HG03469 (cell line): ENCODE results near the gene GRIK4.
"Not testable (repeated sequence)": the region's sequence is repeated elsewhere in the genome, so short reads cannot be mapped to it uniquely, and the experiment has no call there.

ENCODE experiments used
- ATAC-seq: cut with Tn5 transposase; IDR thresholded peaks from one replicate; pipeline ENCODE4 v1.9.1; 2021; ENCODE audit warnings: mild to moderate bottlenecking, moderate library complexity, moderate number of reproducible peaks; ENCODE audit not compliant: unreplicated experiment

GRIK4 gene

DNA sequence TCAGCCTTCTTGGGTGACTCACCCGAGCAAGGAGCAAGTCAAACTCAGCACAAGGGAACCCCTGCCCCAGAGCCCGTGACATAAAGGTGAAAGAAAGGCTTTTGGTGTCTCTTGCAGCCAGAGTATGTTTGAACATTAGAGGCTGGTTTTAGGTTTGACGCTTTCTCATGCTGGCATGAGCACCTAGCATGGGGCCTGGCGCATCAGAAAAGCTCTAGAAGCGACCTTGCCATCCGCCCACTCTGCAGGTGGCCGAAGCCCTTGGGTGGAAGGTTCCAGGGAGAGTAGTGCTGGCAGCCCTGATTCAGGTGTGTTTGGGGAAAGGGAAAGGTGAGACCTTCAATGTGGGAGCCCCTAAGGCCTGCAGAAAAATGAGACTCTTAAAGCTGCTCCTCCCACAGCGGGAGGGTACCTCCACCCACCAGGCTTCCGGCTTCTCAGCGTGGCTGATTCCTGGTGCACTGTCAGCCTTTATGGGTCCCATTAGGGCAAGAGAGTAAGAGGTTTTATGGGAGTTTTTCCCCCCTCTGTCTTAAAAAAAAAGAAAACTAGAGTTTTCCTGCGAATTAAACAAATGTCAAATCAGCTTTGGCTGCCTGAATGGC is 88.4 kb downstream of the GRIK4 start:
- no peak for ATAC-seq

- no peak for ATAC-seq
Measured at GRCh38 chr11:120601536-120601935, 90.0 kb downstream of the GRIK4 start.

DNA sequence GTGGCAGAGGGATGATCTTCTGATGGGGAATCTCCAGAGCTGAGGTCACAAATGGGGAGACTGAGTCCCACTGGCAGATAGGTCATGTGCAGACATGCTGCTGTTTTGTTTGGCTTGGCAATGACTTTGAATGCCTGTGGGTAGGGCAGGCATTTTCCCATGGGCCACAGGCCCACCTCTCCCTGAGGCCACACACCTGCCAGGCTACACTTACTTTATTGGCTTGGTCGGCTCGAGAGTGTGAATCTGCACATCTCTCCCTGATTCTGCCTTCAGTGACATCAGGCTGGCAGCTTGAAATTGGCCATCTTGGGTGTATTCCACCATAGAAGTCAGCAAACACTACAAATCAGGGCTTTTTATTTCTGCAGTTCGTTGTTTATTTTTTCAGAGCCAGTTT is 91.5 kb downstream of the GRIK4 start:
- ATAC-seq = no peak

GRCh38 chr11:120605469-120605868 is 93.9 kb downstream of the GRIK4 start:
- no peak for ATAC-seq

DNA sequence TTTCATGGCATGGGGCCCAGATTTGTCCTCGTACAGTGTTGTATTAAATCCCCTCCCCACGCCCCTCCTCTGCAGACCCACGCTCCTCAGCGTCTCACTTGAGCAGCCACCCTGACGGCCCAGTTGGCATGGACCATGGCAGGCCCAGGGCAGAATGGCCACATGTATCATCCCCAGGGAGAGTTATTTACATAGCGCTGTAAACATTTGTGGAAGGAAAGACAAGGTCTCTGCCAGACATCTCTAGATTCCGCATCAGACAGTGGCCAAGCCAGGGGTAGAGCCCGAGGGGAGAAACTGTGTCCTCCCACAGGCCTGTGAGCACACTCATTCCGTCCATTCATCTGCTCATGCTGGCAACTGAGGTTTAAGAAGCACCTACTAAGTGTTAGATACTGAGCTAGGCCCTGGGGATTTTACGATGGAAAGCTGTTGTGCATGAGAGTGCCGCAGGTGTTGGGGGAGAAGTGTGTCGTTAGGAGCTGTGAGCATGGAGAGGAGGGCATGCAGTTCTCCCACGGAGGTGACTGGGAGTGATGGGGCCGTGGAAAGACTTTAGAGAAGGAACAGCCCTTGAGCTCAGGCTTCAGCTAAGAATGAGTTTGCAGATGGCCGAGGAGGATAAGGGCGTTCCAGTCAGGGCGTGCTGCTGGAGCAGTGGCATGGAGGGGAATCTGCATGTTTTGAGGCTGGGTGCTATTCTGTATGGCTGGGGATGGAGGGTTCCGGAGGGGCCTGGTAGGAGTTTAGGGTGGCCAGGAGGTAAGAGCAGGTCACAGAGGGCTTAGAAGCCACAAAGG is 94.9 kb downstream of the GRIK4 start:
- ATAC-seq = no peak

DNA sequence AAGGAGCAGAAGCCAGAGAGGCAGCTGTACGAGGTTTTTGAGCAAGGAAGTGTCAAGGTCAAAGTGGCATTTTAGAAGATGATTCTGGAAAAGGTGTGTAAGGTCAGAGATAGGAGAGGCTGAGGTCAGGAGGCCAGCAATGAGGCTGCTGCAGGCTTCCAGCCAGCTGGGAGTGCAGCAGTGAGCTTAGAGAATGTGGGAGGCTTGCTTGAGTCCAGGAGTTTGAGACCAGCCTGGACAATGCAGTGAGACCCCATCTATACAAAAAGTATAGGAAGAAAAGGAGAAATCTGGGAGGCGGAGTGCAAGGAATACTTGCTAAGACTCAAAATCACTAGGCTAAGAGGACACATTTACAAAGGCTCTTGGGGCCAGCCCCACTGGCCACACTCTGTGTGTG is 96.5 kb downstream of the GRIK4 start:
- ATAC-seq = no peak

- no peak for ATAC-seq
Measured at GRCh38 chr11:120608760-120609211, 97.2 kb downstream of the GRIK4 start.

- no peak for ATAC-seq
Measured at GRCh38 chr11:120610111-120610510, 98.6 kb downstream of the GRIK4 start.

- no peak for ATAC-seq
Measured at GRCh38 chr11:120611581-120611980, 100.0 kb downstream of the GRIK4 start.

DNA sequence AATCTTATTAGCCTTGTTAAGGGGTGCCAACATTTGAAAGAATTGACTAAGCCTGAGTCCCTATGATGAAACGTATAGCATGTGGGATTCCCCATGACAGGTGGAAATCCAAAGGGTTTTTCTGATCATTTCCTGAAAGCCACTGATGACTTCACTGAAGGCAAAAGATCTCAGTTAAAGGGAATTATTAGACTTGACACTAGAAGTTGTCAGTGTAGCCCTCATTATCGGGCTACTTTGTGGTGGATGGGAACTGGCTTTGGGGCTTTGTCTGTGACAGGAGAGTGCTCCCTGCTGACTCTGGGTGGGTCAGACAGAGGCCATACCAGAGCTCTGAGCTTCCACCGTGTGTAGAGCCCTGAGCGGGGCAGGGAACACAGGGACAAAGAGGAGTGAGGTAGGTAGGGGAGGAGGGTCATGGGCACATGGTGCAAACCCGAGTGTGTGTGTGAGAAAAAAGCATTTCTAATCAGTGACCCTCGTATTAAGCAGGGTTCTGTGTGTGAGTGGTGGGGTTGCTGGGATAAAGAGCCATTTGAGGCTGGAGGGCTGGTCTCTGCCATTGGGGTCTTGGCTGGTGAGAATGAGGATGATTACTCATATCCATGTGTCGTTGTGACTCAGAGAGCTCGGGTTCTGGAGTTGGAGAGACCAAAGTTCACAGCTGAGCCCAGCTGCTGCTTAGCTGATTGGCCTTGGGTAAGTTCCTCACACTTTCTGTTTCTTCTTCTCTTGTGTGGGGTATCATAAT is 101.1 kb downstream of the GRIK4 start:
- ATAC-seq = peak; percentile 83

DNA sequence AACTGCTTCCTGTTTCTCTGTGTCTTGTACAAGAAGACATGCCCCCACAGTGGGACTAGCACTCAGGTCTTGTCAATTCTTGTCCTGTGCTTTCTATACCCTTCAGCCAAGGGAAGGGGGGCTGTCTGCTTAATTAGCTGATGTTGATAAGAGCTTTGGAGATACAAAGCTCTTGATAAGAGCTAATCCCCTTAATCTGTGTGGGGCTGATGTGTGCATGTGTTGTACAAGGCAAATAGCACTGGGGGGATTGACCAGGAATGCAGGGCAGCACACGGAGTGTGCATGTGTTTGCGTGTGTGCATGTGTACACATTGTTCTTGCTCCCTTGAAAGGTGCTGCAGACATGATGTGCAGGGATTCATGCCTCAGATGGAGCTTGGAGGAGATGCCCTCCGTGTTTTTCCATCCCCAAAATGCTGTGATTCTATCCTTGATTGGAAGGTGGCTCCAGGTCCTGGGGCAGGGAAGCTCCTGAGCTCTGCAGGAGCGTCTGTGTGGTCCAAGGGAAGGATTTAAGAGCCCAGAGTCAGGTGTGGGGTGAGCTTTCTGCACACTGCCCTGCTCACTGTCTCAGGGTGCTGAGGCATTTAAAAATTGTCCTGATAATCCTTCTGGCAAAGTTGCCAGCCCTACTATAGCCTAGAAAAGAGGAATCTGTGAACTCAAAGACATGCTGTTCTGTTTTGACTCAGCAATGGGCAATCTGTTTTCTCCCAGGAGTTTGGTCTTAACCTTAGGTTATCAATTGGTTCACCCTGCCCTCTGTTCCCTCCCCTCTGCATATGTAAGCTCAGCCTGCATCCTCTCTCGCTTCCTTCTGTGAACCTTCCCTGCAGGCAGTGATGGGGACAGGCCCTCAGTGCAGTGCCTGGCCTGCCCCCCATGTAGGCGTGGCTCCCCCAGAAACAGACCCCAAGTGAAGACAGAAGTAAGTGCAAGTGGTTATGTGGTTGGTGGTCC is 102.0 kb downstream of the GRIK4 start:
- peak; percentile 42 for ATAC-seq

DNA sequence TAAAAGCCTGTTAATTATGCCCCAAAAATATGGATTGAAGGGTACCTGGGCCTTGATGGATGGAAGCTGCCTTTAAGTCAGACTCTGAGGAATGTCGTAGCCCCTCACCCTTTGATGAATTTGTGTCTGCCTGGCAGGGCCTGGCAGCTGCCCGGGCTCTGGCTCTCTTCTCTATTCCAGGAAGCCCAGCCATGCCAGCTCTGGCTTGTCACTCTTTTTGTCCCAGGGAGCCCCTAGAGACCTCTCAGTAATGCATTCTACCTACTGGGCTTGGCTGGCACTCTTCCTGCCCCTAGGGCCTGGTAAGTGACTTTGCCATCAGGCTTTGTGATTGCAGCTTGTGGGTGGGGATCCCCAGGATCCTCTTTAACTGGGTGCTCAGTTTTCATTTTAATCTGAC is 103.8 kb downstream of the GRIK4 start:
- no peak for ATAC-seq

- ATAC-seq = no peak
Measured at GRCh38 chr11:120618399-120618798, 106.9 kb downstream of the GRIK4 start.

DNA sequence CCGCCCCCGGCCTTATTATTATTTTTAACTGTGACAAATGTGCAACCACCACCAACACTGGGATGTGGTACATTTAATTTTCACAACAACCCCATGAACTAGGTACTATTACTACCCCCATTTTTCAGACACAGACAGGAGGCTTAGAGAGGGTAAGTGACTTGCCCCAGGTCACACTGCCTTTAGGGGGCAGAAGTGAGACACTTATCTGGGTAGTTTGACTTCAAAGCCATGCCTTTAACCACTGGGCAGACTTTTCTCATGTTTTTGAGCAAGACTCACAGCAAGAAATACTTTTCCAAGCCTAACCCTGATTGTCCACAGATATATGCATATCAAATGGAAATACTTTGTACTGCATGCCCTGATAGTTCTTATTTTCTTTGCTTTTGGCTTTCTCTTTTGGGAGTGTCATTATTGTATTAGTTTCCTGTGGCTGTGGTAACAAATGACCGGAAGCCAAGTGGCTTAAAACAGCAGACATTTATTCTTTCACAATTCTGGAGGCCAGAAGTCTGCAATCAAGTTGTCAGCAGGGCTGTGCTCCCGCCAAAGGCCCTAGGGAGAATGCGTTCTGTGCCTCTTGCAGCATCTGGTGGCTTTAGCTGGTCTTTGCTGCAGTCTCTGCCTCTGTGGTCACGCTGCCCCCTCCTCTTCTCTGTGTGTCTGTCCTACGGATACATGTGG is 110.8 kb downstream of the GRIK4 start:
- no peak for ATAC-seq

- not testable (repeated sequence) for ATAC-seq
Measured at GRCh38 chr11:120624992-120625391, 113.4 kb downstream of the GRIK4 start.

- no peak for ATAC-seq
Measured at GRCh38 chr11:120625565-120625964, 114.0 kb downstream of the GRIK4 start.

DNA sequence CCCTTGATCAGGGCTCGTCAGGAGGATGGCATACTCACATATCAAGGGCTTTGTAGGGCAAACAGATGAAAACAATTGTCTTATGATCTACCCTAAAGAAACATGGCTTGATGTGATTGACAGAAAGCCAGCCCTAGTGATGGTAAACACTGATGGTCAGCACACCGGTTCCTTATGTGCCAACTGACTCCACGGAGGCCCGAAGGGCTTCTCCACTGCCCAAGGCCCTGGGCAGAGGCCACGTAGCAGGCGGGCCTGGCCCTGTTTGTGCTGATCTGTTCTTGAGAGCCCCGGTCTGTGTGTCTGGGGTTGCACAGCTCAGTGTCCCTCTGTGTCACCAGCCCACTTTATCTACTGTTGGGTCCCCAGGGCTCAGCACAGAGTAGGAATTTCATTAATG is 115.2 kb downstream of the GRIK4 start:
- no peak for ATAC-seq

DNA sequence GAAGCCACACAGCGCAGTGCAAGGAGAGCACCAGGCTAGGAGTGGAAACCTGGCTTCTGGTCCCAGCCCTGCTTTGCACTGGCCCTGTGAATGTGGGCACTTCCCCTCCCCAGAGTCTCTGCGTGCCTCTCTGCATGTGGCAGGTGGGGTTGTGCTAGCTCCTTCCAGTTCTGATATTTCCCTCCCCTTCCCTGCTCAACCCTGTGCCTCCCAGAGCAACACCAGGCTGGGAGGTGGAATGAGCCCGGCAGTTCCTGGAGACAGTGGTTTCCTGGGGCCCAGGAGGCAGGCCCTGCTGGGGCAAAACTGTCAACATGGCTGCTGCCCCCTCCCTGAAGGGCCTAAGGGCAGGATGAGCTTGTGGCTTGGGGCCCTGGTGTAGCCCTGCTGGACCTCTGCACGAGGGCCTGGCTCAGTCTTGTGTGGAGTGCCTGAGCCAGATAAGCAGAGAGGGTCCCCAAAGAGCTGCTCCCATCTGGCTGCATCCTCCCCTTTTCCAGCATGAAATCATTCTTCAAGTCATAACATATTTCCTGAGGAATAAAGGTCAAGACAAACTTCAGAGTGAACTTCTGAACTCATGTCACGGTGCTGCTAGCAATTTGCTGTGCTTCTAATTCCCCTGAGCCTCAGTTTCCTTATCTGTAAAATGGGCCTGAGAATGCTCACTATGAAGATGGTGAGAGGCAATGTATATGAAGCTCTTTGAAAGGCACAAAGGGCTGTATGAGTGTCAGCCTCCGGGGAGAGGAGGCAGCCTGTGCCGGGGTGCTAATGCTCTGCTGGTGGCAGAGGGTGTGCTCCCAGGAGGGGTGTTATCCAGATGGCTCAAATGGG is 116.0 kb downstream of the GRIK4 start:
- ATAC-seq = no peak

DNA sequence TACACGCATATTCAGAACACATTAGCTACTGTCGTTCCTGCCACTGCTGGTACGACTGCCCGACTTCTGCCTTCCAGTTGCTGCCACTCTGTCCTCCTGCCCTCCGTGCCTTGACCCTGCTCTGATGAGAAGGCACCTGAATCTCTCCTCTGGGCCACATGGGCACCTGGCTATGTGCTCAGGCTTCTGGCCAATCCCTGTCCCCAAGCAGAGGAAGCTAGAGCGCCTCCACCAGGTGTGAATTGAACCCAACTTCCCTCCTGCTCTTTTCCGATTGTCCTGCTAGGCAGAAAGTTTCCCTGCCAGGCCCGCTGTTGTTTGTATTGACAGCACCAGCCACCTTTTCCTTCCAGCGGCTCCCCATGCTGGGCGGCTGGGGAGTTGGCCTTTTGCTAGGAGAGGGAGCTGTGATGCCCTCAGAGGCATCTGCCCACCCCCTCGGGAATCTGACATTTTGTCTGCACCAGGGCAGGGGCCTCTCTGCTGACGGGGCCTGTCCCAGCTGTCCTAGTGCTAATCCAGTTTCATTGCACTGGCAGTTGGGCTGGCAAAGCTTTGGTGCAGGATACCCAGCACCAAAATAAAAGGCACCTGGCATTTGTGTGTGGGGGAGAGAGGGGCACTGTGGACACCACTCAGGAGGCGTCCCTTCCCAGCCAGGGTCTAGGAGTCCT is 118.0 kb downstream of the GRIK4 start:
- no peak for ATAC-seq
